ENCODE data around the gene CADM3.

Gene CADM3

DNA sequence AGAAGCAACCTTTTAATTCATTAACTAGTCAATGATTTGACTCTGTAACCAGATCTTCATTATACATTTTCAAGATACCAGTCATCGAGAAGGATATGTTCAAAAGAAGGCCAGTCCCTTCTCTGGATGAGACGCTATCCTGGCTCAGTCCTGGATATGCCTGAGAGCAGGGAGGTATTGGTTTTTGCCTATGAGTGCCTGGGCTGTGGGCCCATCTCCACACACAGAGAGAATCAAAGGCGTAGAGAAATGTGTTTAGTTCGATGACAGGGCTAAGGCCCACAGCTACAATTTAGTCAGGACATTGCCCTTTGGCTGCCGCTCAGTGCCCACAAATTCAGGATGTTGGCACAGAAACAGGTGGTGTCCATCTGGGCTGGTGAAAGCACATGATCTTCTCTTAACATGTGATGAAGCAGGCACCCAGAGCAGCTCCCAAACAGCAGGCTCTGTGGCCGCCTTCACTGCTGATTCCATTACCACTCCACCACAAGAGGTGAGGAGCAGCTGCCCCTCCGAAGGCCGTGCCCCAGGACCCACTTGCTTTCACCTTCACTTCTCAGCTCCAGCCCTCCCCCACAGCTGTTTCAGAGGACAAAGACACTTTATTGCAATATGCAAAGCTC is 58.0 kb downstream of the CADM3 start:
- Histone ChIP-seq H3K4me1 (ENCODE audit: low read length) (peaks cover 15% of the 10 kb centered on the region; the same call in 1 of the 2 replicates), H3K9ac (ENCODE audit: low read length) (no peak overlapping the region), H3K9me3 (ENCODE audit: insufficient read depth, low read length) (no peaks in the 10 kb centered on the region), H4K20me1 (ENCODE audit: insufficient read depth, low read length) (no peaks in the 10 kb centered on the region), H3K27ac (ENCODE audit: low read length) (no peak overlapping the region), H3K27me3 (ENCODE audit: low read depth, low read length) (no peaks in the 10 kb centered on the region), H3K79me2 (ENCODE audit: low read length) (no peaks in the 10 kb centered on the region), H3K36me3 (replicated peaks; ENCODE audit: low read depth, low read length) (no peaks in the 10 kb centered on the region), H3K4me3 (ENCODE audit: low read length) (no peak overlapping the region), H3K4me2 (ENCODE audit: low read length) (no peak overlapping the region), H2AFZ (ENCODE audit: low read depth, low read length) (no peak overlapping the region)
- TF ChIP-seq, protein P1, sequence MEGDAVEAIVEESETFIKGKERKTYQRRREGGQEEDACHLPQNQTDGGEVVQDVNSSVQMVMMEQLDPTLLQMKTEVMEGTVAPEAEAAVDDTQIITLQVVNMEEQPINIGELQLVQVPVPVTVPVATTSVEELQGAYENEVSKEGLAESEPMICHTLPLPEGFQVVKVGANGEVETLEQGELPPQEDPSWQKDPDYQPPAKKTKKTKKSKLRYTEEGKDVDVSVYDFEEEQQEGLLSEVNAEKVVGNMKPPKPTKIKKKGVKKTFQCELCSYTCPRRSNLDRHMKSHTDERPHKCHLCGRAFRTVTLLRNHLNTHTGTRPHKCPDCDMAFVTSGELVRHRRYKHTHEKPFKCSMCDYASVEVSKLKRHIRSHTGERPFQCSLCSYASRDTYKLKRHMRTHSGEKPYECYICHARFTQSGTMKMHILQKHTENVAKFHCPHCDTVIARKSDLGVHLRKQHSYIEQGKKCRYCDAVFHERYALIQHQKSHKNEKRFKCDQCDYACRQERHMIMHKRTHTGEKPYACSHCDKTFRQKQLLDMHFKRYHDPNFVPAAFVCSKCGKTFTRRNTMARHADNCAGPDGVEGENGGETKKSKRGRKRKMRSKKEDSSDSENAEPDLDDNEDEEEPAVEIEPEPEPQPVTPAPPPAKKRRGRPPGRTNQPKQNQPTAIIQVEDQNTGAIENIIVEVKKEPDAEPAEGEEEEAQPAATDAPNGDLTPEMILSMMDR (IDR thresholded peaks at IDR 0.05; ENCODE audit: low read depth, low read length): no peak
- TF ChIP-seq EZH2phosphoT487 (IDR thresholded peaks at IDR 0.05; ENCODE audit: low read depth): no peak

DNA sequence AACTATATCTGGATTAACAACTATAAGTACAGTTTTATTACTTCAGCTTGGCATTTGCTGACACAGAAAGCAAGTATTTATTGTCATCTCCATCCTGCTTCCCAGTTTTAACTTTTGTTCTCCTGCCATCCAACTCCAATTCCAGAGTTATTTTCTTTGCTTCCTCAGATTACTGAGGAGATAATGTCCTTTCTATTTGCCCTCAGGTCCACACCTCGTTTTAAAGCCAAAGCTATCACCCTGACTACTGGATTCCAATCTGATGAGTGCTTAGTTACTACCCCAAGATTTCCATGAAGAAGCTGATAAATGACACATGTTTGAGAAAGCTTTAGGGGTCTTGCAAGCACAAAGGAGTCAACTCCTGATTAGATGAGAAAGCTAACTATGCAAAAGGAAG is 58.5 kb downstream of the CADM3 start:
- H3K79me2 ChIP-seq (ENCODE audit: low read length): no peaks in the 10 kb centered on the region
- no peak overlapping the region for H3K4me3 ChIP-seq (ENCODE audit: low read length)
- no peak for TF ChIP-seq EZH2phosphoT487 (IDR thresholded peaks at IDR 0.05; ENCODE audit: low read depth)
- TF ChIP-seq, protein P1 (IDR thresholded peaks at IDR 0.05; ENCODE audit: low read depth, low read length): no peak
- no peaks in the 10 kb centered on the region for H3K36me3 ChIP-seq (replicated peaks; ENCODE audit: low read depth, low read length)
- H3K27ac ChIP-seq (ENCODE audit: low read length): no peak overlapping the region
- no peak overlapping the region for H3K4me2 ChIP-seq (ENCODE audit: low read length)
- no peaks in the 10 kb centered on the region for H4K20me1 ChIP-seq (ENCODE audit: insufficient read depth, low read length)
- no peaks in the 10 kb centered on the region for H3K9me3 ChIP-seq (ENCODE audit: insufficient read depth, low read length)
- no peak overlapping the region for H3K9ac ChIP-seq (ENCODE audit: low read length)
- H3K27me3 ChIP-seq (ENCODE audit: low read depth, low read length): no peaks in the 10 kb centered on the region
- peaks cover 15% of the 10 kb centered on the region; the same call in 1 of the 2 replicates for H3K4me1 ChIP-seq (ENCODE audit: low read length)
- H2AFZ ChIP-seq (ENCODE audit: low read depth, low read length): no peak overlapping the region

DNA sequence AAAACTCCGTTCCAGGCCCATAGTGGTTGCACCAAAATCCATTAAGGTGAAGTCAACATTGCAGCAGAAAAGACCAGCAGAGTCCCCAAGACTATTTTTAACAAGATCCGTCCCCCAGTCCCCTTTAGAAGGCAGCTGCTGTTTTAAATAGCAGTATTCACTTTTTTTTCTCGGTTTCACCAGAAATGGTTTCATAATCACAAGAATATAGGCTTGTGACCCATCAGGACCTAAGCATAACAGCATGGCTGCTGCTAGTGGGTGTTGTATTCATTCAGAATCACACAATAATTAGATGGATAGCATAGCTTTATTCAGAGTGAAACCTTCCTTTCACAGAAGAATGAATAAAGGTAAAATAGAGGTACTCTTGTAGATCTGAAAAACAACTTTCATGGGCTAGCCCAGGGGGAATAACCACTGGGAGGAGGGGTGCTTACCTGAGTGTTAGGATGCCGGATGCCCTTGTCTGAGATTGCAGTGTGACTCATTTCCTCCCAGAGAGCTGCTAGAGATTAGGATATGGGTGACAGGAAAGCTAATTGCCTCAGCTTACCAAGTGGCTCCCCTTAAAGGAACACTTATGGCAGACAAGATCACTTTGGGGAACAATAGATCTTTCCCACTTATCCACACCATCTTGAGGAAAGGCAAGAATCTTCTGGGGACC is 68.3 kb downstream of the CADM3 start:
- H3K4me3 ChIP-seq (ENCODE audit: low read length): peak overlapping the region; percentile 58

DNA sequence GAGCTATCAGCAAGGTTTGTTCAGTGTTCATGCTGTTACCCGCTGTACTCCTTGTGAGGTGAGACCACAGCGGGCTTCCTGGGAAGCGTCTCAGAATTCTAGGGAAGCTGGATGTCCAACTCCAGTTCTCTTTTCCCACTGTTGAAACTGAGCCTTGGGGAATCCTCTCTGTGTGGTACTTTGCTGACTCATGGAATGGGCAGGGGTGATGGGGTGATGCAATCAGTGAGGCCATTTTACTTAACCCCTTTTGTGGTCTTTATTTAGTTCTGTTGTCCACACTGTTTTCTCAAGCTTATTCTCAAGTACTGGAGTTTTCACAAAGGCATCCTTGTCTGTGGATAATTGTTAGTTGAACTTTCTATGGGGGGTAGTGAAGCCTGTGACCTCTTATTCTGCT is 75.9 kb downstream of the CADM3 start:
- H3K27ac ChIP-seq (ENCODE audit: low read length): no peak overlapping the region
- no peaks in the 10 kb centered on the region for H3K4me1 ChIP-seq (ENCODE audit: low read length)
- H2AFZ ChIP-seq (ENCODE audit: low read depth, low read length): no peak overlapping the region
- H3K79me2 ChIP-seq (ENCODE audit: low read length): no peaks in the 10 kb centered on the region
- no peak overlapping the region for H3K4me2 ChIP-seq (ENCODE audit: low read length)
- no peak overlapping the region for H3K4me3 ChIP-seq (ENCODE audit: low read length)
- H3K27me3 ChIP-seq (ENCODE audit: low read depth, low read length): no peaks in the 10 kb centered on the region
- peaks cover 25% of the 10 kb centered on the region for H3K36me3 ChIP-seq (replicated peaks; ENCODE audit: low read depth, low read length)
- H4K20me1 ChIP-seq (ENCODE audit: insufficient read depth, low read length): no peaks in the 10 kb centered on the region
- peaks cover 41% of the 10 kb centered on the region; the same call in 1 of the 2 replicates for H3K9me3 ChIP-seq (ENCODE audit: insufficient read depth, low read length)
- no peak overlapping the region for H3K9ac ChIP-seq (ENCODE audit: low read length)
- TF ChIP-seq EZH2phosphoT487 (IDR thresholded peaks at IDR 0.05; ENCODE audit: low read depth): no peak
- TF ChIP-seq, protein P1 (IDR thresholded peaks at IDR 0.05; ENCODE audit: low read depth, low read length): no peak

More for the DNA sequence above, 68.3 kb downstream of the CADM3 start:
- no peaks in the 10 kb centered on the region for H3K79me2 ChIP-seq (ENCODE audit: low read length)
- peak overlapping the region; percentile 95 for H3K27ac ChIP-seq (ENCODE audit: low read length)
- no peaks in the 10 kb centered on the region for H3K27me3 ChIP-seq (ENCODE audit: low read depth, low read length)
- H2AFZ ChIP-seq (ENCODE audit: low read depth, low read length): peak overlapping the region; percentile 22
- TF ChIP-seq, protein P1 (IDR thresholded peaks at IDR 0.05; ENCODE audit: low read depth, low read length): no peak
- no peak for TF ChIP-seq EZH2phosphoT487 (IDR thresholded peaks at IDR 0.05; ENCODE audit: low read depth)
- H3K9ac ChIP-seq (ENCODE audit: low read length): peak overlapping the region; percentile 68
- peaks cover 10% of the 10 kb centered on the region; the same call in 1 of the 2 replicates for H3K9me3 ChIP-seq (ENCODE audit: insufficient read depth, low read length)
- no peaks in the 10 kb centered on the region for H4K20me1 ChIP-seq (ENCODE audit: insufficient read depth, low read length)
- peaks cover 44% of the 10 kb centered on the region for H3K4me1 ChIP-seq (ENCODE audit: low read length)
- peak overlapping the region; percentile 71 for H3K4me2 ChIP-seq (ENCODE audit: low read length)
- peaks cover 20% of the 10 kb centered on the region for H3K36me3 ChIP-seq (replicated peaks; ENCODE audit: low read depth, low read length)

Measured in OCI-LY3 (cell line).